Upper lobe of left lung (tissue), 6 donors: ENCODE results near the gene KISS1R. TPM values are rescaled to one million over a fixed set of nuclear protein-coding genes. Genes with fewer than 3 reads are reported as not detected.
A peak's percentile ranks its signal among the peaks of the same experiment; 100 is the strongest.

Experiments used
- ATAC-seq, 2 donors: fragments of 200-7000 bp; cut with Tn5 transposase; one replicate each; pipeline ENCODE4 v1.9.1; 2022; ENCODE audit warnings: mild to moderate bottlenecking in 2 of 2, moderate library complexity in 2 of 2; ENCODE audit not compliant: low FRiP score in 2 of 2
- DNase-seq, 2 donors: peaks; one replicate each; pipeline ENCODE4 v3.0.0-alpha.2; 2019 to 2020
- H3K27ac ChIP-seq, 4 donors: fragments of 200-600 bp; sonication (generic); one replicate each; pipeline ENCODE4 v1.5.1; 2016 to 2019
- H3K27me3 ChIP-seq, 4 donors: fragments of 200-600 bp; sonication (generic); one replicate each; pipeline ENCODE4 v1.5.1; 2017 to 2019
- H3K36me3 ChIP-seq, 4 donors: fragments of 200-600 bp; sonication (generic); one replicate each; pipeline ENCODE4 v1.5.1; 2016 to 2019
- H3K4me1 ChIP-seq, 4 donors: fragments of 200-600 bp; sonication (generic); one replicate each; pipeline ENCODE4 v1.5.1; 2018 to 2019
- H3K4me3 ChIP-seq, 4 donors: fragments of 200-600 bp; sonication (generic); one replicate each; pipeline ENCODE4 v1.5.1; 2017 to 2019; ENCODE audit warnings: mild to moderate bottlenecking in 2 of 4, moderate library complexity in 1 of 4
- H3K9me3 ChIP-seq, 4 donors: fragments of 200-600 bp; sonication (generic); one replicate each; pipeline ENCODE4 v1.5.1; 2018 to 2019
- EP300 ChIP-seq, 4 donors: sonication (generic); formaldehyde crosslinking; IDR thresholded peaks; one replicate each; pipeline ENCODE4 v1.5.1; 2017; ENCODE audit warnings: antibody characterized with exemption in 4 of 4, control low read depth in 2 of 4
- POLR2A ChIP-seq, 4 donors: fragments of 450-650 bp; IDR thresholded peaks; one replicate each; pipeline ENCODE4 v1.5.1; 2016 to 2017; ENCODE audit warnings: antibody characterized with exemption in 4 of 4, mild to moderate bottlenecking in 2 of 4
- POLR2AphosphoS5 ChIP-seq, 2 donors: sonication (generic); formaldehyde crosslinking; IDR thresholded peaks; one replicate each; pipeline ENCODE4 v1.5.1; 2017; ENCODE audit warnings: antibody characterized with exemption in 2 of 2
- WGBS, 2 donors: methylation state at CpG; one replicate each; pipeline ENCODE4 v1.1.5; 2017 to 2018; 5-methylcytosine and 5-hydroxymethylcytosine counted together
- total RNA-seq, 6 donors: library from RNA; depleted of rRNA in 4 of 6; stranded (reverse); fragments of >200 nt in 4 of 6; gene quantifications; one replicate each; pipeline versions ENCODE4 v1.1.0 to v1.2.1, GENCODE V29; 2016 to 2021
- TF ChIP-seq, protein P1 (sequence below), 6 experiments: fragments of 450-650 bp in 4 of 6; fragments of 200-600 bp in 2 of 6; sonication (generic) in 2 of 6; IDR thresholded peaks; one replicate each; pipeline ENCODE4 v1.5.1; 2016 to 2019; ENCODE audit warnings: antibody characterized with exemption in 6 of 6
- donor health status: DM: no; HTN: no; CAD: no; lungs with moderate emphysema.
- donor health status: DM: no; HTN: yes; CAD: no; lungs with severe emphysema.

The KISS1R gene
- total RNA-seq, 6 donors from 2014 or later, result not detected

DNA sequence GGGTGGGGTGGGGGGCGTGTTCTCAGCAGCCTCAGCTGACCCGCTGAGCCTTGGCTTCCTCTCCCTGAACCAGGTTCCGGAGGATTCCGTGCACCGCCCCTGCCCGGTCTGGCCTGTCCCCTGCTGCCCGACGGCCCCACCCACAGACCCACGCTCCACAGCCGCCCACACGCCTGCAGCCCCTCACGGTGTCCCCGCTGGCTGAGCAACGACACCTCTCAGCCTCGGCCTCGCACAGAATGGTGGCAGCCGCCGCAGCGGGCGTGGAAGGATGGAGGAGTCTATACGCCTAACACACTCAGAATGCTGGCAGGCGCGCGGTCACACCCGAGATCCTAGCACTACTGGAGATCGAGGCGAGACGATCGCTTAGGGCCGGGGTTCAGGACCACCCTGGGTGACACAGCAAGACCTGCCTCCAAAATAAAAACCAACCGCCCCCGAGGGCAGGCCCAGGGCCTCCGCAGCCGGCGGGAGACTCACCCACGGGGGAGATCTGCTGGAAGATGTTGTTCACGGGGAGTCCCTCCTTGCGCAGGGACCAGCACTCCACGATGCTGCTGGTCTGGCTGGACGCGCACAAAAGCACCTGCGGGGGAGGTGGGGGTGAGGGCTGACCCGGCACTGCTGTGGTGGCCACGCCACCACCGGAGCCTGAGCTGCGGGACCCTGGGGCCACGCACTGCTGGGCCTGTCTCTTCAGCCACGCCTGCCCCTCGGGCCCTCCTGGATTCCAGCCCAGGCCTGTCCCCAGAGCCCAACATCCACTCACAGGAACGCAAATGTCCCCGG lies 32.5 kb upstream of the KISS1R start:
- Histone ChIP-seq H3K27ac (peak overlapping the region in 1 of 4 donors; percentile 10), H3K36me3 (peaks cover 15 to 96% (median 78%) of the 10 kb centered on the region in 4 donors), H3K9me3 (no peaks in the 10 kb centered on the region), H3K4me3 (no peak overlapping the region), H3K27me3 (no peaks in the 10 kb centered on the region), H3K4me1 (no peaks in the 10 kb centered on the region)
- 94 to 97% methylated on average over 17 to 41 of the region's 51 CpGs for WGBS, 2 donors
- DNase-seq (peak in 1 of 2 donors; percentile 82), ATAC-seq (no peak)
- TF ChIP-seq POLR2A (IDR thresholded peaks at IDR 0.05) (no peak), EP300 (IDR thresholded peaks at IDR 0.05) (no peak), POLR2AphosphoS5 (IDR thresholded peaks at IDR 0.05) (no peak)
- TF ChIP-seq, protein P1, sequence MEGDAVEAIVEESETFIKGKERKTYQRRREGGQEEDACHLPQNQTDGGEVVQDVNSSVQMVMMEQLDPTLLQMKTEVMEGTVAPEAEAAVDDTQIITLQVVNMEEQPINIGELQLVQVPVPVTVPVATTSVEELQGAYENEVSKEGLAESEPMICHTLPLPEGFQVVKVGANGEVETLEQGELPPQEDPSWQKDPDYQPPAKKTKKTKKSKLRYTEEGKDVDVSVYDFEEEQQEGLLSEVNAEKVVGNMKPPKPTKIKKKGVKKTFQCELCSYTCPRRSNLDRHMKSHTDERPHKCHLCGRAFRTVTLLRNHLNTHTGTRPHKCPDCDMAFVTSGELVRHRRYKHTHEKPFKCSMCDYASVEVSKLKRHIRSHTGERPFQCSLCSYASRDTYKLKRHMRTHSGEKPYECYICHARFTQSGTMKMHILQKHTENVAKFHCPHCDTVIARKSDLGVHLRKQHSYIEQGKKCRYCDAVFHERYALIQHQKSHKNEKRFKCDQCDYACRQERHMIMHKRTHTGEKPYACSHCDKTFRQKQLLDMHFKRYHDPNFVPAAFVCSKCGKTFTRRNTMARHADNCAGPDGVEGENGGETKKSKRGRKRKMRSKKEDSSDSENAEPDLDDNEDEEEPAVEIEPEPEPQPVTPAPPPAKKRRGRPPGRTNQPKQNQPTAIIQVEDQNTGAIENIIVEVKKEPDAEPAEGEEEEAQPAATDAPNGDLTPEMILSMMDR (IDR thresholded peaks at IDR 0.05), result no peak

DNA sequence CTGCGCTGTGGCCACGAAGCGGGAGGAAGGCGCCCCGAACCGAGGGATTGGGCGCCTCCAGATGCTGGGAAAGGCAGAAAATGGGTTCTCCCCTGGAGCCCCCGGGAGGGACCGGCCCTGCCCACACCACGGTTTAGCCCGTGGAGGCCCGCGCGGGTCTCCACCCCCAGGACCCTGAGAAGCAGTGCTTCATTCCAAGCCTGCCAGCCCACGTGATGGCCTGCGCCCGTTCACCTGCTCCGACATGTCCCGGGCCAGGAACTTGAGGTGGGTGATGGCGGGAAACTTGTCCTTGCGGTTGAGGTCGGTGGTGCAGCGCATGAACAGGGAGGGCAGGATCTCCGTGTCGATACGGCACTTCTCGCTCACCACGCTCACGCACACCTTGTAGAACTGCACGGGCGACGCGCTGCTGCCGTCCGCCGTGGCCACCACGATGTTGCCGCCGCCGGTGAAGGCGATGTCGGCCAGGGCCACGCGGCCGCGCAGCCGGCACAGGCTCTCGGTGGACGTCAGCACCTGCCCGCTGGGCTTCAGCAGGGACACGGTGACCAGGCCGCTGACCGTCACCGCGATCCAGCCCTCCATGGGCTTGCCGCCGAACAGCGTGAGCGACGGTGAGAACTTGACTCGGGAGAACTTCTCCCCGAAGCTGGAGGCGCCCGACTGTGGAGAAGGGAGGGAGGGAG lies 31.5 kb upstream of the KISS1R start:
- H3K4me1 ChIP-seq, result no peaks in the 10 kb centered on the region
- ATAC-seq (no peak), DNase-seq (peak in 1 of 2 donors; percentile 74)
- 97% methylated on average over 60 to 64 of the region's 64 CpGs for WGBS, 2 donors
- peaks cover 15 to 95% (median 76%) of the 10 kb centered on the region in 4 donors for H3K36me3 ChIP-seq
- no peaks in the 10 kb centered on the region for H3K9me3 ChIP-seq
- no peak overlapping the region for H3K27ac ChIP-seq
- no peak overlapping the region for H3K4me3 ChIP-seq
- no peaks in the 10 kb centered on the region for H3K27me3 ChIP-seq
- TF ChIP-seq POLR2A (IDR thresholded peaks at IDR 0.05), result no peak
- TF ChIP-seq, protein P1 (IDR thresholded peaks at IDR 0.05), result no peak
- no peak for TF ChIP-seq POLR2AphosphoS5 (IDR thresholded peaks at IDR 0.05)
- no peak for TF ChIP-seq EP300 (IDR thresholded peaks at IDR 0.05)

DNA sequence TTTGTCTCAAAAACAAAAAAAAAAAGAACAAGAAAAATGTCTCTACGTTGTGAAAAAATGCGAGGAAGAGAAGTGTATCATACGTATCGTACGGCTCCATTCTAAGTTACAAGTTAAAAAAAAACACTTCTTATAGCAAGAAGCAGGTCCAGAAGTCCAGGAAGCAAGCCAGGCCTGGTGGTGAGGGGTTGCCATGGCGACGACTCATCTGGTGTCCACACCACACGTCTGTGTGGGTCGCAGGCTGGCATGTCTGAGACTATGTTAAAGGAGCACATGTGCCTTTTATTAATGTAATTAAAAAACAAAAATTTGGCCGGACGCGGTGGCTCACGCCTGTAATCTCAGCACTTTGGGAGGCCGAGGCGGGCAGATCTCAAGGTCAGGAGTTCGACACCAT lies 30.1 kb upstream of the KISS1R start:
- peaks cover 10 to 84% (median 63%) of the 10 kb centered on the region in 4 donors for H3K36me3 ChIP-seq
- ATAC-seq (no peak), DNase-seq (no peak)
- no peak overlapping the region for H3K27ac ChIP-seq
- no peaks in the 10 kb centered on the region for H3K9me3 ChIP-seq
- H3K4me1 ChIP-seq, result peaks cover 6 to 11% (median 9%) of the 10 kb centered on the region in 4 donors
- WGBS, 2 donors, result 84 to 92% methylated on average over 16 of the region's 16 CpGs
- no peak overlapping the region for H3K4me3 ChIP-seq
- TF ChIP-seq POLR2AphosphoS5 (IDR thresholded peaks at IDR 0.05) (no peak), POLR2A (IDR thresholded peaks at IDR 0.05) (no peak), EP300 (IDR thresholded peaks at IDR 0.05) (no peak)
- TF ChIP-seq, protein P1 (IDR thresholded peaks at IDR 0.05), result no peak
- no peaks in the 10 kb centered on the region for H3K27me3 ChIP-seq

DNA sequence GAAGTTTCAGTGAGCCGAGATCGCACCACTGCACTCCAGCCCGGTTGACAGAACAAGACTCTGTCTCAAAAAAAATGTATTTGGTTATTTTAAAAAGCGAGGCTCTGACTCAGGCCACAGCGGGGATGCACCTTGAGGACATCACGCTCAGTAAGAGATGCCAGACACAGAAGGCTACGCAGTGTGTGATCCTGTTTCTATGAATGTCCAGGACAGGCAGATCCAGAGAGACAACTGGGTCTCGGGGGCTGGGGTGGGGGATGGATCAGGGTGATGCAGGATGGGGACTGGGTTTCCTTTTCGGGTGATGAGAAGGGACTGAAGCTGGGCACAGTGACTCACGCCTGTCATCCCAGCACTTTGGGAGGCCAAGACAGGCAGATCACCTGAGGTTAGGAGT lies 29.5 kb upstream of the KISS1R start:
- ATAC-seq, result no peak
- peaks cover 10 to 78% (median 58%) of the 10 kb centered on the region in 4 donors for H3K36me3 ChIP-seq
- 93 to 94% methylated on average over 10 of the region's 10 CpGs for WGBS, 2 donors

More for the DNA sequence above, 29.5 kb upstream of the KISS1R start:
- no peak overlapping the region for H3K4me3 ChIP-seq
- no peaks in the 10 kb centered on the region for H3K9me3 ChIP-seq
- H3K4me1 ChIP-seq, result peaks cover 7 to 15% (median 13%) of the 10 kb centered on the region in 4 donors
- DNase-seq, result no peak
- H3K27ac ChIP-seq, result no peak overlapping the region
- no peaks in the 10 kb centered on the region for H3K27me3 ChIP-seq
- TF ChIP-seq POLR2AphosphoS5 (IDR thresholded peaks at IDR 0.05) (no peak), EP300 (IDR thresholded peaks at IDR 0.05) (no peak), POLR2A (IDR thresholded peaks at IDR 0.05) (no peak)
- TF ChIP-seq, protein P1 (IDR thresholded peaks at IDR 0.05), result no peak
